Type B pancreatic cell (in vitro differentiated cells): ENCODE results near the gene GDNF. TPM values are rescaled to one million over a fixed set of nuclear protein-coding genes. Genes with fewer than 3 reads are reported as not detected.

Experiments used
- DNase-seq: peaks from one replicate; pipeline ENCODE4 v3.0.0; 2021; ENCODE audit warnings: mixed read lengths; ENCODE audit not compliant: unreplicated experiment; ENCODE audit errors: extremely low spot score
- H3K27ac Mint-ChIP-seq: 2 replicates; pipeline ENCODE4 v1.8.0; 2021; ENCODE audit warnings: mild to moderate bottlenecking, mixed read lengths
- H3K27me3 Mint-ChIP-seq: 2 replicates; pipeline ENCODE4 v1.8.0; 2021; ENCODE audit warnings: mixed read lengths
- H3K36me3 Mint-ChIP-seq: 2 replicates; pipeline ENCODE4 v1.8.0; 2021; ENCODE audit warnings: mixed read lengths
- H3K4me1 Mint-ChIP-seq: one replicate; pipeline ENCODE4 v1.8.0; 2021; ENCODE audit warnings: mixed read lengths; ENCODE audit not compliant: unreplicated experiment
- H3K4me3 Mint-ChIP-seq: 2 replicates; pipeline ENCODE4 v1.8.0; 2021; ENCODE audit warnings: mild to moderate bottlenecking, mixed read lengths
- H3K9me3 Mint-ChIP-seq: 2 replicates; pipeline ENCODE4 v1.8.0; 2021; ENCODE audit warnings: mixed read lengths
- CTCF ChIP-seq: fragments of 200-600 bp; sonication (generic); conservative IDR thresholded peaks from 2 replicates; pipeline ENCODE4 v1.5.0; 2021; ENCODE audit warnings: antibody characterized with exemption, mild to moderate bottlenecking
- total RNA-seq: library from RNA; stranded (reverse); gene quantifications from 2 replicates; pipeline ENCODE4 v1.2.1, GENCODE V29; 2021; ENCODE audit warnings: low replicate concordance

GDNF gene
- total RNA-seq, 1 donor from 2014 or later = 5.7 TPM

GRCh38 chr5:37840053-37841034 lies 503 bp upstream of the GDNF start:
- Mint-ChIP-seq H3K27me3 (peaks cover 90% of the 10 kb centered on the region), H3K4me1 (peaks cover 30% of the 10 kb centered on the region), H3K36me3 (no peaks in the 10 kb centered on the region), H3K27ac (peak overlapping the region; percentile 22), H3K4me3 (peak overlapping the region; percentile 87), H3K9me3 (no peaks in the 10 kb centered on the region)
- DNase-seq = peak; percentile 74
- TF ChIP-seq CTCF = peak; percentile 55

GRCh38 chr5:37838933-37839341 lies 904 bp downstream of the GDNF start:
- no peak for DNase-seq
- Mint-ChIP-seq H3K9me3 (no peaks in the 10 kb centered on the region), H3K4me3 (peak overlapping the region; percentile 84), H3K27me3 (peaks cover 89% of the 10 kb centered on the region), H3K4me1 (peaks cover 33% of the 10 kb centered on the region), H3K36me3 (no peaks in the 10 kb centered on the region), H3K27ac (peak overlapping the region; percentile 3)
- TF ChIP-seq CTCF = no peak

GRCh38 chr5:37838152-37838932 lies 1.5 kb downstream of the GDNF start:
- Mint-ChIP-seq H3K36me3 (no peaks in the 10 kb centered on the region), H3K27ac (peak overlapping the region; percentile 3), H3K9me3 (no peaks in the 10 kb centered on the region), H3K4me3 (peak overlapping the region; percentile 84), H3K27me3 (peaks cover 89% of the 10 kb centered on the region), H3K4me1 (peaks cover 33% of the 10 kb centered on the region)
- DNase-seq = no peak
- TF ChIP-seq CTCF = peak; percentile 47

GRCh38 chr5:37837414-37838032 lies 2.3 kb downstream of the GDNF start:
- Mint-ChIP-seq H3K27ac (no peak overlapping the region), H3K4me1 (peaks cover 32% of the 10 kb centered on the region), H3K4me3 (peak overlapping the region; percentile 84), H3K27me3 (peaks cover 91% of the 10 kb centered on the region), H3K36me3 (no peaks in the 10 kb centered on the region), H3K9me3 (no peaks in the 10 kb centered on the region)
- DNase-seq = peak; percentile 87
- peak; percentile 91 for TF ChIP-seq CTCF

- no peak for TF ChIP-seq CTCF
- no peak overlapping the region for H3K27ac Mint-ChIP-seq
- peaks cover 91% of the 10 kb centered on the region for H3K27me3 Mint-ChIP-seq
These were observed 3.0 kb downstream of the GDNF start for GRCh38 chr5:37836592-37837413.

More at GRCh38 chr5:37836592-37837413, 3.0 kb downstream of the GDNF start:
- Mint-ChIP-seq H3K4me3 (peak overlapping the region; percentile 84), H3K4me1 (peaks cover 32% of the 10 kb centered on the region), H3K9me3 (no peaks in the 10 kb centered on the region), H3K36me3 (no peaks in the 10 kb centered on the region)
- DNase-seq = no peak
